GM21717 (cell line): ENCODE measurements around the gene STRN3.
"Not testable (repeated sequence)": the region's sequence is repeated elsewhere in the genome, so short reads cannot be mapped to it uniquely, and the experiment has no call there.

ENCODE experiments used
- ATAC-seq: cut with Tn5 transposase; IDR thresholded peaks from one replicate; pipeline ENCODE4 v1.9.1; 2021; ENCODE audit warnings: mild to moderate bottlenecking, moderate library complexity; ENCODE audit not compliant: unreplicated experiment

The STRN3 gene

DNA sequence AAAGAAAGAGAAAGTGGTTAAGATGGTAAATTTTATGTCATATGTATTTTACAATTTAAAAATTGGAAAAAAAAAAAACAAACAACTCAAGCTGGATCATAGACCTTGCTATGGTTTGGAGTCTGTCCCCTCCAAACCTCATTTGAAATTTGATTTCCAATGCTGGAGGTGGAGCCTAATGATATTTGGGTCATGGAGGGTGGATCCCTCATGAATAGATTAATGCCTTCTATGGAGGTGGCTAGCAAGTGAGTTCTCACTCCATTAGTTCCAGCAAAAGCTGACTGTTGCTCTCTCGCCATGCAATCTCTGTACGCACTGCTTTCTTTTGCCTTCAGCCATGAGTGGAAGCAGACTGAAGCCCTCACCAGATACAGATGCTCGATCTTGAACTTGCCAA, 22.9 kb downstream of the STRN3 start:
- ATAC-seq, result no peak

DNA sequence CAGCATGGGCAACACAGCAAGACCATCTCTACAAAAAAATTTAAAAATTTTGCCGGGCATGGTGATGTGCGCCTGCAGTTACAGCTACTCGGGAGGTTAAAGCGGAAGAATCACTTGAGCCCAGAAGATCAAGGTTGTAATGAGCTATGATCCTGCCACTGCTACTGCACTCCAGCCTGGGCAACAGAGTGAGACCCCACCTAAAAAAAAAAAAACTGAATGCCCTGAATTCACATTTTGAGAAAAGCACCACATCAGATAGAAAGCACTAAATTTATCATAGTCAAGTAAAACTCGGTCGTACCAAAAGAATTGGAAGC, 24.9 kb downstream of the STRN3 start:
- no peak for ATAC-seq

DNA sequence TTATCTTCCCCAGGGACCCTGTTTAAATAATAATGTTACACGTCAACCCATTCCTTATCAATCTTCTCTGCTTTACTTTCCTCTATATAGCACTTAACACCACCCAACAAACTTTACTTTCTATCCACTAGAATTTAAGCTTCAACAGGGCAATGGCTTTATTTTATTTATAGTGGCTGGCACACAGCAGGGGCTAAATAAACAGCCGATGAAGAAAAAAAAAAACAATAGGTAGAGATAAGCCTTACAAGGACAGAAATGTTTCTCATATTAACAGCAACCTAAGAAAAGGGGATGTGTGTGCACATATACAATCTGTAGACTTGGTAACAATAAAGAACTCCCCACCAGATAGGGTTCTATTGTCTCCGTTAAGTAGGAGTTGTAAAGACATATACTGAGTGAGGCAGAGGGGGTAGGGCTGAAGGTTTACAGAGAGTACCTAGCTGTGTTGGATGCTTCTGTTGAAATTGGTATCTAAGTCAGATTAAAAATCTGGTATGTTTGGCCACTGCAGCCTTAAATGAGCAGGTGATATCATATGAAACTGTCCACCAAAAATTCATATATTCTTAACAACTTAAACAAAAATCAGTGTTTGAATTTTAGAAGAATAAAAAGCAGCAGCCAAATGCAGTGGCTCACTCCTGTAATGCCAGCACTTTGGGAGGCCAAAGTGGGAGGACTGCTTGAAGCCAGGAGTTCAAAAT, 25.4 kb downstream of the STRN3 start:
- no peak for ATAC-seq

DNA sequence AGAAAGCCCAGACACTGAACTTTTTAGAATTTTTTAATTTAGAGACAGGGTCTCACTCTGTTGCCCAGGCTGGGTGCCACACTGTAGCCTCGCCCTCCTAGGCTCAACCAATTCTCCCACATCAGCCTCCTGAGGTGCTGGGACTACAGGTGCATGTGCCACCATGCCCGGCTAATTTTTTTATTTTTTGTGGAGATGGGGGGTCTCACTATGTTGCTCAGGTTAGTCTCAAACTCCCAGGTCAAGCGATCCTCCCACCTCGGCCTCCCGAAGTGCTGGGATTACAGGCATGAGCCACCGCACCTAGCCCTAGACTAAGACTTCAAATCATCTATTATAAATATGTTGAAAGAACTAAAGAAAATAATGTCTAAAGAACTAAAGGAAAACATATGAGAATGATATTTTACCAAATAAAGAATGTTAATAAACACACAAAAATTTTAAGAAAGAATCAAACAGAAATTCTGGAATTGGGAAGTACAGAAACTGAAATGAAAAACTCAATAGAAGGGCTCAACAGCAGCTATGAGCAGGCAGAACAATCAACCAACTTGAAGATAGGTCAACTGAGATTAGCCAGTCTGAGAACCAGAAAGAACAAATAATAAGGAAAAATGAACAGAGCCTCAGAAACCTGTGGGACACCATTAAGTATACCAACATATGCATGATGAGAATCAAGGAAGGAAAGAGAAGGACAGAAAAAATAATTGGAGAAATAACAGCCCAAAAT, 27.0 kb downstream of the STRN3 start:
- ATAC-seq, result no peak

DNA sequence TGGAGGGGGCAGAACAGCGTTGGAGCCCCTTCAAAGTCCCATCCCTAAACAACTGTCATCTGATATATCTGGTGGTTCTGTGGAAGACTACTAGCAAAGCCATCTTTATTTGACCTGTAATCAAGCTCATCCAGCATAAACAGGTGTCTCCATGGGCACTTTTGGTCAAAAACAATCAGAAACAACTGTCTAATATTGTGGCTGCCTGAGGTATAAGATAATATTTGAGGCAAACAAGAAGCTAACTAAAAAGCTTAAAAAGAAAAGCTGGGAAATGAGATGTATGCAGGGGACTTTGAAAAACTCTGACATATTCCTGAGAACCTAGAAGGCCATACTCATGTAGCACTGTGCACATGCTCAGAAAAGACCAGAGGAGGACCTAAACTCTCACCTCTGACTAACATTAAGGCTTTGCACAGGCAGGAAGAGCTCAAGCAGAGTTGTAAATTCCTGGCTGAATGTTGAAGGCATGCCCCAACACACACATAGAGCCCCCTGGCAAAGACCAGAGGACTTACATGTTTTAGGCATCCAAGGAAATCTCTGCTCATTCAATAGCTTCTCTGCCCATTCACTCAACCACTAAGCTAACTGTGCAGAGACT, 28.0 kb downstream of the STRN3 start:
- no peak for ATAC-seq

DNA sequence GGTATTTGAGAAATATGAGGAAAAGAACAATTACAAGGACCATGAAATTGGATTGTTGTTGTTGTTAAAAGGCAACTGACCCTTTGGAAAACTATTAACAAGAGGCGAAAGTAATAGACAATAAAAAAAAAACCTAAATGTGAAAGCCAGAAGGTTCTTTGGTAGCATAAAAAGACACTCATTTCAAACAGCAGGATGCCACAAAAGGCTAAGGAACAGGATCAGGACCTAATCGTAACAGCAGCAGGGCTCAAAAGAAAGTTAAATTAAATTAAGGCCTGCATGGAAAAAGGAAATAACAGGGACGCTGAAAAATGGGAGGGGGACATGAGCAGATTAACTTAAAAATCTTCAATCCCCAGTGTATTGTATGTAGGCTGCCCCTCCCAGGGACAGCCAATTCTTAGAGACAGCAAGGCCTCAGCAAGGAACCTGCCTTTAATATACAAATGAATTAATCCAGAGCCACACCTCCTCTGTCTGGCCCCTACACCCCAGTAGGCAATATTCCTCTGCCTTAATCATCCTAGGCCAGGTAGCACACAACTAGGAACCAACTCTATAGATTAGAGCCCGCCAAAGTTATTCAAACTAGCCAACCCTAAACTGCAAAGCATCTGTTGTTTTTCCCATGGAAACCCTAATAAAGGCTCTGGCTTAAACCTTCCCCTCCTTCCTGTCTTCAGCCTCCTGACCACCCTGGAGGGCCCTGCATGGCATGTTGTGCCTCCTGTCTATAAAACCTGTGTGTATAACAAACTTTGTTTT, 29.1 kb downstream of the STRN3 start:
- no peak for ATAC-seq

DNA sequence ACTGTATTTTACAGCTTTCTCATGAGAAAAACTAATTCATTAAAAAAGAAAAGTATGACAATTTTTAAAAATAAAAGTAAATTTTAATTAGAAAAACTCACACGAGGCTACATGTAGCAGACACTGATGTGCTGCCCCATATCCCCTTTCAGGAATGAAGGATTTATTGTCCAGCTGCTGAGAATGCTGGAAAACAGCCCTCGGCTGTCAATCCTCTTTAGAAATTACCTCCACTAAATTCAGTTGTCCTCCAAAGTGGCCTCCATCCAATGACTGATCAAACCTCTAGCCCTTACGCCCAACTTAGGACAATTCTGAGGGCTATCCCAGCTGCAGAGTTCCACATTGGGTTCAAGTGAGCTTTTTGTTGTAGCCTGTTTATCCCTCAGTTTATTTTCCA, 30.5 kb downstream of the STRN3 start:
- ATAC-seq, result no peak

DNA sequence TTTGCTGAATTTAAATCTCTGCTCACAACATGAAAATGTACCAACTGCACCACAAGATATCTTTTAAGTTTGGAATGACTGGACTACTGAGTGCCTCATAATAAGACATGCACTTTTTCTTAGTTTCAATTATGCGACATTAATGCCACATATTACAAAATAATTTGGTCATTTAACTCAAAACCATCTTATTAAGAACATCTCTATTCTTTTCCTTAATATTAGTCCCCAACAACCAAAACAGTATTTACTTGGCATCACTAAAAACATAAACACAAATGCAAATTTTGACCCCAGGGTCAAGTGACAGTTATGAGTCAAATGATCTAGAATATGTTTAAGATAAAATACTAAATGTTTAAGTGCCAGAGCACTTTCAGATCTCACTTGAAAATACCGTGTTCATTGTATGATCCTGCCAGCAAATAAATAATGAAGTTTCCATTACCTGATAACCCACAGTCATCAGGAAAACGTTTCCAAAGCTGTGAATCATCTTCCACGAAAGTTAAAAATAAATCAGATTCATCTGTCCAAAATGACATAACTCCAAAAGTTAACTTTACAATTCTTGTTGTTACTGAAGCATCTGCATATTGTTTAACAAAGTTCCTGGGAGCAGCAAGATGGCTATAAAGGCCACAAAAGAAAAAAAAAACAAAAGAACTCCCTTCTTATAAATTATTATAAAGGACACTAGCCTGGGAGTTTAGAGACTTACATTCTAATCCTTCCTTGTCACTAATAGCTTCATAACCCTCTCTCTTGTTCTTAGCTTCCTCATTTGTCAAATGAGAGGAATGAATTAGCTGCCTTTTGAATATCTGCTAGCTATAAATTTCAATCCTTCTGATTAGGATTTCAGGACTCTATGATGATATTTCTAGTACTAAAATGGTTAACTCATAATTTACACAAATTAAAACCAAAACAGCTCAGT, 31.2 kb downstream of the STRN3 start:
- ATAC-seq, result peak; percentile 52

DNA sequence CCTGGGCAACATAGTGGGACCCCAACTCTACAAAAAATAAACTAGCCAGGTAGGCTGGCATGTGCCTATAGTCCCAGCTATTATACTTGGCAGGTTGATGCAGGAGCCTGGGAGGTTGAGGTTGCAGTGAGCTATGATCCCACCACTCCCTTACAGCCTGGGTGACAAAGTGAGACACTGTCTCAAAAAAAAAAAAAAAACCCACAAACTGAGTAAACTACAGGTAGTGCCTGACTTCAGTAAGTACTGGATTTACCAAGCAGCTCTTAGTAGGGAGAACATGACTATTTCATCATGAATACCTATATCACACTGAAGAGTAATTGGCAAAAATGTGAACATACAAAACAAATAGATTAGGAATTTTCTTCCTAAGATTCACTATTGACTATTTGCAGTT, 33.1 kb downstream of the STRN3 start:
- ATAC-seq, result no peak

DNA sequence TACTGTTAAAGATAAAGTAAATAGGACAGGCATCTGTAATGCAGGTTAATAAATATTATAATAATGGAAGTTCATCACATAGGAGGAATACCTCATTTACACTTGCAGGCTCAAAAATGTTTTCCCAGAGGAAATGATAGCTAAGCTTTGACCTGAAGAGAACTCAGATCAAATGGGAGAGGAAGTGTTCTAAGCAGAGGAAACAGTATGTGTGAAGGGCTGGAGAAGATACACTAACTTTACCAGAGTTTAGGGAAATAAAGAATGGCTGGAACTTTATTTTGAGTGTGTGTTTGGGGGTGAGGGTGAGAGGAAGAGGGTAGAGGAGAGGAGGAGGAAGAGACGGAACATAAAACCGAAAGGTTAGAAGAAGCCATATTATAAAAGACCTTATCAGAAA, 34.8 kb downstream of the STRN3 start:
- no peak for ATAC-seq

DNA sequence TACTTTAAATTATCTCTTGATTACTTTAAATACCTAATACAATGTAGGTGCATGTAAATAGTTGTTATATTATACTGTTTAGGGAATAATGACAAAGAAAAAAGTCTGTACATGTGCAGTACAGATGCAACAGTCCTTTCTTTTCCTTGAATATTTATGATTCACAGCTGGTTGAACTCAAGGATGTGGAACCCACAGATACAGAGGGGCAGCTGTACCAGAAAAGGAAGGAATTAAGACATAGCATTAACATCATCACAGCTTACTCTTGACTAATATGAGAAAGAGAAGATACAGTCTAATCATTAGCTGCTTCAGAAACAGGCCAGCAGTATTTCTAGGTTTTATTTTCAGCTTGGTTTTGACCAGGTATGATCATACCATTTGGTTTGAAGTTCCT, 35.4 kb downstream of the STRN3 start:
- ATAC-seq, result no peak

DNA sequence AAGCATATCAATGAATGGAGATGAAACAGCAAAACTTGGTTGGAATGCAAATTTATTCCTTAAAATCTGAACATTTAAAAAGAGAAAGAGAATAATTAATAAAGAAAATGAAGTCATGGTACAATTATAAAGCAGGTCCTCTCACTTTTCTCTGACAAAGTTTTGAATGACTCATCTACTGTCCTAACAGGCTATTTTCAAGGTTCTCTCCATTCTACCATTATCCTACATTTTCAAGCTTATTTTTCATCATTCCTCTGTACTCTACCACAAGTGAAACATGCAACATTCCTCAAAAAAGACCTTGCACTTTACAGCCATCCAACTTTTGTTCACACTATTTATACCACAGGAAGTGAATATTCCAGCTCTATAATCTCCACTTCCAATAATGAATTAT, 37.7 kb downstream of the STRN3 start:
- no peak for ATAC-seq

DNA sequence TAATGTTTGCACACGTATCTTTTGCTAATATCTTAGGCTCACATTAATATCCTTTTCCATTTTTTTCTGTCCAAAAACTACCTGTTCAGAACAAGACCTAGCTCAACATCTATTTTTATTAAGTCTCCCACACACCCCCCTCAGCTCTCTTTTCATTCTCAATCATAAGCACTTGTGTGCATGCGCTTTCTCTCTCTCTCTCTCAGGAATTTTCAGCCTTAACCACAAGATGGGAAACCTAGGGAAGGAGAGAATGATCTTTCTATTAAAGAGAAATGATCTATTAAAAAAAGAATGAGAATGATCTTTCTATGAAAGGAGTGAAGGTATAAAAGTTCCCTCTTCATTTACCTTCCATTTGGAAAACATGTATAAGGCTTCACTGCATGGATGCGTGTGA, 40.4 kb downstream of the STRN3 start:
- ATAC-seq, result no peak

DNA sequence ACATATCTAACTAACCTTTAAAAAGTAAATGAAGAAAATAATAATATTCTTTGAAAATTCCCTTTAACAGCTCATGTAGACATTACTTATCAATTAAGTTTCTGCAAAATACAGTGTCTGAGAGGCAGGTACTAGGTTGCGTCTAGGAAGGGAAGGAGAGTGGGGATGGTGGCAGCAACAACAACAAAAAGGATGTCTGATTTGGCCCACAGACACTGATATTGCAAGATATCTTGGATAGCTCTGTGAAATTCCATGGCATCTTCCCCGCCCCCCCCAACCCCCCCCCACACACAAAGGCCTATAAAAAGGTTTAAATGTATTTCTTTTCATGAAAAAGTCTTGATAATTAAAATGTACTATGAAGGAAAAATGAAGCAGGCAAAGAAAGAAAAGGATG, 42.3 kb downstream of the STRN3 start:
- no peak for ATAC-seq

DNA sequence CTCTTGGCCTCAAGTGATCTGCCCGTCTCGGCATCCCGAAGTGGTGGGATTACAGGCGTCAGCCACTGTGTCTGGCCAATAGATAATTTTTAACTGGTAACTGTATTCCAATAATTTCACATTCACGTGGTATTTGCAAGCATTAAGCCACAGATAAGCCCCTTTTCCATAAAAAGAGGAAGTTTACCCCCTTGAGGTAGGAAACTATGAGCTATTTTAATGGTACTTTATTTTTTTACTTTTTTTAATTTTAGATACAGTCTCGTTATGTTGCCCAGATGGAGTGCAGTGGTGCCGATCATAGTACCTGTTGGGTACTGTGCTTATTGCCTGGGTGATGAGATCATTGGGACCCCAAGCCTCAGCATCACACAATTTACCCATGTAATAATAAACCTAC, 43.6 kb downstream of the STRN3 start:
- ATAC-seq, result no peak

DNA sequence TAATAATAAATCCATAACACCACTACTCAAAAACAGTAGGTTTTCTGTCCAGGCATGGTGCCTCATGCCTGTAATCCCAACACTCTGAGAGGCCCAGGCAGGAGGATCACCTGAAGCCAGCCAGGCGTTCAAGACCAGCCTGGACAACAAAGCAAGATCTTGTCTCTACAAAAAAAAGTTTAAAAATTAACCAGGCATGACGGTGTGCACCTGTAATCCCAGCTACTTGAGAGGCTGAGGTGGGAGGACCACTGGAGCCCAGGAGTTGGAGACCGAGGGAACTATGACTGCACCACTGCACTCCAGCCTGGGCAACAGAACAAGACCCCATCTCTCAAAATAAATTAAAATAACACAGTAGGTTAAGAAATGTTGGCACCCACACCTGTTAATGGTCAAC, 45.2 kb downstream of the STRN3 start:
- ATAC-seq, result no peak

DNA sequence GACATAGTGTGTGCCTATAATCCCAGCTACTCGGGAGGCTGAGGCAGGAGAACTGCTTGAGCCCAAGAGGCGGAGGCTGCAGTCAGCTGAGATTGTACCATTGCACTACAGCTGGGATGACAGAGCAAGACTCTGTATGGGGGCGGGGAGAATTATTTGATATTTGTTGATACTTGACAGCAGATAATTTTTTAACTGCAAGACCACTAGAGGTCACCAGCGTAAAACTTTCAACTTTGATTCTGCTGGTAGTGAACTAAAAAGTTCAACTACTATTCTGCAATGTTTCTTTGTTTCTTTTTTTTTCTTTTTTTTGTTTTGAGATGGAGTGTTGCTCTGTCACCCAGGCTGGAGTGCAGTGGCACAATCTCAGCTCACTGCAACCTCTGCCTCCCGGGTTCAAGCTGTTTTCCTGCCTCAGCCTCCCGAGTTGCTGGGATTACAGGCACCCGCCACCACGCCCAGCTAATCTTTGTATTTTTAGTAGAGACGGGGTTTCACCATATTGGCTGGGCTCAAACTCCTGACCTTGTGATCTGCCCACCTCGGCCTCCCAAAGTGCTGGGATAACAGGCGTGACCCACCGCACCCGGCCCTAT, 46.0 kb downstream of the STRN3 start:
- ATAC-seq, result not testable (repeated sequence)

DNA sequence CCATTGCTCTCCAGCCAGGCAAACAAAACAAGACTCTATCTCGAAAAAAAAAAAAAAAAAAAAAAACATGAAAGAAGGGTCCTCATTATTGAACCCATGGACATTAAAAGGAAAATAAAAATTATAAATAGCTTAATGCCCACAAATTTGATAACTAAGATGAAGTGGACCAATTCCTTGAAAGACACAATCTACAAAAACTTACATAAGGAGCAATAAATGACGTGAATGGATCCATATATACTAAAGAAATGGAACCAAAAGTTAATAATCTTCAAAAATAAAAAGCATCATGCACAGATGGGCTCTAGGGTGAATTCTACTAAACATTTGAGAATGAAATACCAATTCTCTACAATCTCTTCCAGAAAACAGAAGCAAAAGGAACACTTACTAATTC, 48.4 kb downstream of the STRN3 start:
- no peak for ATAC-seq

DNA sequence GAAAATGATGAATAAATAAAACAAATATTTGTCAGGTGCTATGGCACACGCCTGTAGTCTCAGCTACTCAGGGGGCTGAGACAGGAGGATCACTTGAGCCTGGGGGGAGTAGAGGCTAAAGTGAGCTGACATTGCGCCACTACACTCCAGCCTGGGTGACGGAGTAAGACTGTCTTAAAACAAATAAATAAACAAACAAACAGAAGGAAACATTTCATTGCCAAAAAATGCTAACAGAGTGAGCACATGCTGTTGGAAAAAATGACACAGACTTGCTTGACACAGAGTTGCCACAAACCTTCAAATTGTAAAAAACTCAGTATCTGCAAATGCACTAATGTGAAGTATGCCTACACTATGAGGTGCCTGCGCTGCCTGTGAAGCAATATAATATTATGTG, 51.6 kb downstream of the STRN3 start:
- ATAC-seq, result no peak

DNA sequence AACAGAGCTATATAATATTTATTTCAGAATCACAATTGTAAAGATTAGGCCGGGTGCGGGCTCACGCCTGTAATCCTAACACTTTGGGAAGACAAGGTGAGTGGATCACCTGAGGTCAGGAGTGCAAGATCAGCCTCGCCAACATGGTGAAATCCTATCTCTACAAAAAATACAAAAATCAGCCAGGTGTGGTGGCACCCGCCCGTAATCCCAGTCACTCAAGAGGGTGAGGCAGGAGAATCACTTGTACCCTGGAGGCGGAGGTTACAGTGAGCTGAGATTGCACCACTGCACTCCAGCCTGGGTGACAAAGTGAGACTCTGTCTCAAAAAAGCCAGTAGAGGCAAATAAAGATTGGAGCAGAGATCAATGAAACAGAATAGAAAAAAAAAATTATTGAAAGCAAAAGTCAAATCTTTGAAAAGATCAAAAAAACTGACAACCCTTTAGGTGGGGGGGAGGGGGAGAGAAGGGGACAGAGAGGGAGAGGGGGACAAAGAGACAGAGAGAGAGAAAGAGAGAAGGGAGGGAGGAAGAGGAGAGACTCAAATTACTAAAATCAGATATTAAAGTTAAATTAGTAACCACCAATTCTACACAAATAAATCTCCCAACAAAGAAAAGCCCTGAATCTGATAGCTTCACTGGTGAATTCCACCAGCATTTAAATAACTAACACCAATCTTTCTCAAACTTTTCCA, 53.1 kb downstream of the STRN3 start:
- no peak for ATAC-seq
